Left ventricle myocardium inferior (tissue), 1 donor: ENCODE data around the gene RASAL1. TPM values are rescaled to one million over a fixed set of nuclear protein-coding genes. Genes with fewer than 3 reads are reported as not detected.
"Not testable (repeated sequence)": the region's sequence is repeated elsewhere in the genome, so short reads cannot be mapped to it uniquely, and the experiment has no call there.

Experiments used
- DNase-seq: peaks from one replicate; pipeline ENCODE4 v3.0.0-alpha.2; 2020
- H3K27ac ChIP-seq: fragments of 200-600 bp; replicated peaks from 2 replicates; pipeline ENCODE4 v1.8.0; 2021
- H3K27me3 ChIP-seq: fragments of 200-600 bp; 2 replicates; pipeline ENCODE4 v1.8.0; 2021; ENCODE audit warnings: low read depth
- H3K36me3 ChIP-seq: fragments of 200-600 bp; 2 replicates; pipeline ENCODE4 v1.8.0; 2021
- H3K4me1 ChIP-seq: fragments of 200-600 bp; 2 replicates; pipeline ENCODE4 v1.8.0; 2021
- H3K4me3 ChIP-seq: fragments of 200-600 bp; 2 replicates; pipeline ENCODE4 v1.8.0; 2021; ENCODE audit warnings: mild to moderate bottlenecking, moderate library complexity
- H3K9me3 ChIP-seq: fragments of 200-600 bp; replicated peaks from 2 replicates; pipeline ENCODE4 v1.8.0; 2021
- intact Hi-C: fragments of 100-400 bp; cut with micrococcal nuclease; formaldehyde crosslinking; loops from one replicate; pipeline ENCODE4 v1.11.0; 2022
- total RNA-seq: library from RNA; stranded (reverse); fragmentation: NEBNext Ultra II Directional; extraction: Animal tissue kit (Norgen Biotek cat#: 25700); gene quantifications from one replicate; pipeline ENCODE4 v1.2.1, GENCODE V29; 2021
- TF ChIP-seq, protein P1 (sequence below): fragments of 200-600 bp; IDR thresholded peaks from 2 replicates; pipeline ENCODE4 v1.8.0; 2021; ENCODE audit warnings: antibody characterized with exemption, mild to moderate bottlenecking, borderline replicate concordance
- donor health status: DM: no; HTN: yes; CAD: no; lungs with severe emphysema.

Gene RASAL1
- total RNA-seq, 1 donor from 2014 or later = not detected

DNA sequence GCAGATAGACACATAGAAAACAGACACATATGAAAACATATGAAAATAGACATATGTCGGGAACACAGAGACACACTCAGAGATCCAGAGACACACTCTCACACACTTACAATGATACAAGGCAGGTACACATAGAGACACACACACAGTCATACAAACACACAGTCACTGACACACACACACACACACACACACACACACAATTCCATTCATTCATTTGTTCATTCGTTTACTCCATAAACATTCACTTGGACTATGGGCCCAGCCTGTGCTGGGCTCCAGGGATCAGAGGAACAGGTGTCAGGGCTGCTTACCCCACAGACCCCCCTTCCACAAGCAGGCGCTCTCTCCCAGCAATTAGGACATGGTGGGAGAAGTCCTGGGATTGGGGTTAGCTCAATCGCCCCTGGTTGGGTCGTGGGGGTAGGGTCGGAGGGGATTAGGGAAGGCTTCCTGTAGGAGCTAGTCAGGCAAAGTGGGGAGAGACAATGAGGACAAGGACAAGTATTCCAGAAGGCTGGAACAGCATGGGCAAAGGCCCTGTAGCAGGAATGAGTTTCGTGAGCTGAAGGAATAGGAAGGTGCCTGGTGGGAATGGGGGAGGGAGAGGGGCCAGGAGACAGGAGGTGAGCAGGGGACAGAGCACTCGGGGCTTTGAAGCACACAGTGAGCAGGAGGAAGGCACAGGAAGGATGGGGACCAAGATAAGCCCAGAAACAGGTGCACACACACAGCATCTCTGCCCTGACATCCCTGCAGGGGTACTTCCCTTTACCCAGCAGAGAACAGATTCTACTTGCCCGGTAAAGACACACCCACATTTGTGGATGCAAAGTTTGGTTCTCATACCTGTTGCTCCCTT, 6.5 kb downstream of the RASAL1 start:
- DNase-seq = no peak
- intact Hi-C loops = no loop called here
- H3K27me3 ChIP-seq = peaks cover 75% of the 10 kb centered on the region
- H3K4me3 ChIP-seq = no peak overlapping the region
- H3K36me3 ChIP-seq = no peaks in the 10 kb centered on the region
- TF ChIP-seq, protein P1, sequence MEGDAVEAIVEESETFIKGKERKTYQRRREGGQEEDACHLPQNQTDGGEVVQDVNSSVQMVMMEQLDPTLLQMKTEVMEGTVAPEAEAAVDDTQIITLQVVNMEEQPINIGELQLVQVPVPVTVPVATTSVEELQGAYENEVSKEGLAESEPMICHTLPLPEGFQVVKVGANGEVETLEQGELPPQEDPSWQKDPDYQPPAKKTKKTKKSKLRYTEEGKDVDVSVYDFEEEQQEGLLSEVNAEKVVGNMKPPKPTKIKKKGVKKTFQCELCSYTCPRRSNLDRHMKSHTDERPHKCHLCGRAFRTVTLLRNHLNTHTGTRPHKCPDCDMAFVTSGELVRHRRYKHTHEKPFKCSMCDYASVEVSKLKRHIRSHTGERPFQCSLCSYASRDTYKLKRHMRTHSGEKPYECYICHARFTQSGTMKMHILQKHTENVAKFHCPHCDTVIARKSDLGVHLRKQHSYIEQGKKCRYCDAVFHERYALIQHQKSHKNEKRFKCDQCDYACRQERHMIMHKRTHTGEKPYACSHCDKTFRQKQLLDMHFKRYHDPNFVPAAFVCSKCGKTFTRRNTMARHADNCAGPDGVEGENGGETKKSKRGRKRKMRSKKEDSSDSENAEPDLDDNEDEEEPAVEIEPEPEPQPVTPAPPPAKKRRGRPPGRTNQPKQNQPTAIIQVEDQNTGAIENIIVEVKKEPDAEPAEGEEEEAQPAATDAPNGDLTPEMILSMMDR = no peak
- H3K27ac ChIP-seq = no peak overlapping the region
- H3K9me3 ChIP-seq = no peaks in the 10 kb centered on the region
- no peaks in the 10 kb centered on the region for H3K4me1 ChIP-seq

DNA sequence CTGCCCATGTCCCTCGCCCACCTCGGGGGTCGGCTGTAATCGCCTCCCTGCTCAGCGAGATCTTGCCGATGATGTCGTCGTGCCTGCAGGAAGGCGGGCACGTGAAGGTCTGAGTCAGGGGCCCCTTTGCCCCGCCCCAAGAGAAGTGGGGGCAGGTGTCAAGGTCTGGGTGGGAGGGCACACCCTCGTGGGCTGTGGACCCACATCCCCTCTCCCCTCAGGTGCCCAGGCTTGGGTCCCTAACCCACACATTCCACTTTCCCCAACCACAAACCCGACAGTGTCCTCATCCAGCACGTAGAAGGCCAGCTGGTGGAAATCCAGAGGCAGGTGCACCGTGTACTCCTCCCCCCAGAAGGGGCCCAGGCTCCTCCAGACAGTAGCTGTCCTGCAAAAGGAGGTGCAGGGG, 7.8 kb downstream of the RASAL1 start:
- H3K27ac ChIP-seq = no peak overlapping the region
- TF ChIP-seq, protein P1 = no peak
- DNase-seq = no peak

DNA sequence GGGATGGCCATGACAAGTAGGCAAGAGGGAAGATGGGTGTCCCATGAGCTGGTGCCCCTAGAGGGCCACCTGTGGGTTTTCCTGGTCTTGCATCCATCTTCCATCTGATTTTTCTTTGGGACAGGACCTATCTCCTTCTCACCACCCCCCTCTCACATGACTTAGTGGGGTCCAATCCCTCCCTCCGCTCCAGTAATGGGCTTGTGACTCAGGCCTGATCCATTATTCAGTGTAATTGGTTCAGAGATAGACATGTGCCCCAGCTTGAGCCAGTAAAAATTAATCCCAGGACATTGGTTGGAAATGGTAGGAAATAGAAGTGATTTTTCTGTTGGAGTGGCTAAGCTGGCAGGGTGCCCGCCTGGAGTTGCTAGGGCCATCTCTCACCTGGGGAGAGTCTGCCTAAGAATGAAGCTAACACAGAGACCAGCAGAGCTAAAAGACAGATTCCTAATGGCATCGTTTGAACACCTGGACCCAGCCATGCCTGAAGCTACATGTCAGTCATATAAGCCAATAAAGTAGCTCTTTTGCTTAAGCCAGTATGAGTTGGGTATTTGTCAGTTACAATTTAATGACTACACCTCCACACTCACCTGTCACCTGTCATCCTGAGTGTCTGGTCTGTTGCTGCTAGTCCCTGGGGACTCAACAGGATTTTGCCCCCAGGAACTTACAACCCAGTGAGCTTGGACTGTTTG, 14.7 kb downstream of the RASAL1 start:
- TF ChIP-seq, protein P1 = no peak
- intact Hi-C loops = no loop called here
- Histone ChIP-seq H3K4me3 (no peak overlapping the region), H3K9me3 (peaks cover 15% of the 10 kb centered on the region), H3K27ac (no peak overlapping the region), H3K36me3 (no peaks in the 10 kb centered on the region), H3K27me3 (peaks cover 51% of the 10 kb centered on the region), H3K4me1 (no peaks in the 10 kb centered on the region)
- DNase-seq = no peak

More for the DNA sequence above, 7.8 kb downstream of the RASAL1 start:
- peaks cover 63% of the 10 kb centered on the region for H3K27me3 ChIP-seq
- no peaks in the 10 kb centered on the region for H3K4me1 ChIP-seq
- H3K36me3 ChIP-seq = no peaks in the 10 kb centered on the region
- peaks cover 8% of the 10 kb centered on the region for H3K9me3 ChIP-seq
- no peak overlapping the region for H3K4me3 ChIP-seq
- intact Hi-C loops = no loop called here

DNA sequence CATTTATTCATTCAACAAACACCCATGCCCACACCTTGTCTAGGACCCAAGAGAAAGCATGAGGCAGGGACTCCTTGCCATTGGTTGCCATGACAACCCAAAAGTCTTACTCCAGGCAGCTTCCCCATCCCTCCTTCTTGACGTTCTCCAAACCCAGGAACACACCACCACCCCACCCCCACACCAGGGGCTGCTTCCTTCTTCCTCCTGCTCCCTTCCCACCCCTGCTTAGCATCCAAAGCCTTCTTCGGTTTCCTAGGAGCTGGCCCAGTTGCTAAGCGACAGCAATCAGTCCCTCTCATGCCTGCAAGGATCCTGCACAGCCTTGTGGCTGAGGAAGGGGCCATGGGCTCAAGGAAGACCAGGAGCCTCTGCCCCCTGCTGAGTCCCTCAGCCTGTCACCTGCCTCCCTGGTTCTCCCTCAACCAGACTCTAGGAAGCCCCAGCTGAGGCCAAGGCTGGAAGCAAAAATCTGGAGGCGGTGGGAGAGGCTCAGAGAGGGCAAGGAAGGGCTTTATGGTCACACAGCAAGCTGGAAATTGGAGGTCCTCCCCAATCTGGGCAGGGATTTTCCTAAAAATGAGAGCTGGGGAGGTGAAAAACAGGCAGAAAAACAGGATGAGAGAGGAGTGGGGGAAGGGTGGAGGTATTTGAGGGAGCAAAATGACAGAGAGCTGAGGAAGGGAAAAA, 15.4 kb downstream of the RASAL1 start:
- H3K9me3 ChIP-seq = peaks cover 15% of the 10 kb centered on the region
- DNase-seq = no peak
- intact Hi-C loops = no loop called here
- TF ChIP-seq, protein P1 = no peak
- H3K4me3 ChIP-seq = no peak overlapping the region
- no peaks in the 10 kb centered on the region for H3K4me1 ChIP-seq
- no peak overlapping the region for H3K27ac ChIP-seq
- H3K36me3 ChIP-seq = no peaks in the 10 kb centered on the region
- H3K27me3 ChIP-seq = peaks cover 52% of the 10 kb centered on the region

DNA sequence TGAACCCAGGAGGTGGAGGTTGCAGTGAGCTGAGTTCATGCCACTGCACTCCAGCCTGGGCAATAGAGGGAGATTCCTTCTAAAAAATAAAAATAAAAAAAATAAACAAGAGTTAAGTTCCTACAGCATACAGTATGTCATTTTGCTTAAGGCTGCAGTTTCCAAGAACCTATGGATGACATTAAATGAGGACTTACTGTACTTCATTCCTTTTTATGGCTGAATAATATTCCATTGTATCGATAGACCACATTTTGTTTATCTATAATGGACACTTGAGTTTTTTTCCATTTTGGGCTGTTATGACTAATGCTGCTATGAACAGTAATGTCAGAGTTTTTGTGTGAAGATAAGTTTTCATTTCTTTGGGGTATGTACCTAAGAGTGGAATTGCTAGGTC, 17.4 kb downstream of the RASAL1 start:
- DNase-seq = no peak
- H3K4me1 ChIP-seq = no peaks in the 10 kb centered on the region
- H3K9me3 ChIP-seq = peaks cover 10% of the 10 kb centered on the region
- intact Hi-C loops = no loop called here
- TF ChIP-seq, protein P1 = no peak
- no peak overlapping the region for H3K4me3 ChIP-seq
- H3K36me3 ChIP-seq = no peaks in the 10 kb centered on the region
- peaks cover 72% of the 10 kb centered on the region for H3K27me3 ChIP-seq
- H3K27ac ChIP-seq = no peak overlapping the region

DNA sequence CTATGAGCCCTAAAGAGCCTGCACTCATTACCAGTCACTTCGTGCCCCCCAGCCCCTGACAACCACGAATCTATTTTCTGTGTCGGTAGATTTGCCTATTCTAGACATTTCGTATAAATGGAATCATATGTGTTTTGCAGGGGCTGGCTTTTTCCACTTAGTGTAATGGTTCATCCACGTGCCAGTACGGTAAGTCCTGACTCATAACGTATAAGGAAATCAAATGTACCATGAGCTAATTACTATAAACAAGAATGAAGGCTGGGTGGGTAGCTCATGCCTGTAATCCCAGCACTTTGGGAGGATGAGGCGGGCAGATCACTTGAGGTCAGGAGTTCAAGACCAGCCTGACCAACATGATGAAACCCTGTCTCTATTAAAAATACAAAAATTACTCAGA, 17.9 kb downstream of the RASAL1 start:
- intact Hi-C loops, H3K36me3 ChIP-seq, H3K27ac ChIP-seq, H3K4me1 ChIP-seq, DNase-seq, H3K9me3 ChIP-seq, H3K4me3 ChIP-seq: not testable (repeated sequence)
- peaks cover 77% of the 10 kb centered on the region for H3K27me3 ChIP-seq
